Measurements from ENCODE around the gene USP6NL. TPM values are rescaled to one million over a fixed set of nuclear protein-coding genes. Genes with fewer than 3 reads are reported as not detected.

Gene USP6NL
- total RNA-seq, 1 donor from 2014 or later, result 29.6 TPM

DNA sequence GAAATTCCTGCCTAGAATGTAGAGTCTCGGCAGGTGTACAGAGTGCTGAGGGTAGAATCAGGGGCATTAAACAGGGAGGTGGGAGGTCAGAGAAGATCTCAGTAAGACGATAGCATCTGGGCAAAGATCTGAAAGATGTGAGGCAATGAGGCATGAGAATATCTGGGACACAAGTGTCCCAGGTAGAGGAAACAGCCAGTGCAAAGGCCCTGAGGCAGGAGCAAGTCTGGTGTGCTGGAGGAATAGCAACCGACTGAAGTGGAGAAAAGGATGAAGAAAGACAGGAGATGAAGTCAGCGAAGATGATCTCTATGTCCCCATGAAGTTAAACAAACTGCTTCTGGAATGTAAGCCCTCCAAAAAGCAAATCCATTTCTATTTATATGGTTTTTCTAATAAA, 84.4 kb downstream of the USP6NL start:
- DNase-seq (ENCODE audit: extremely low spot score, unreplicated experiment), result no peak
- Mint-ChIP-seq H3K9me3 (no peaks in the 10 kb centered on the region), H3K27ac (no peak overlapping the region), H3K4me1 (ENCODE audit: unreplicated experiment) (peaks cover 8% of the 10 kb centered on the region), H3K27me3 (no peaks in the 10 kb centered on the region), H3K36me3 (peaks cover 11% of the 10 kb centered on the region), H3K4me3 (no peak overlapping the region)
- TF ChIP-seq, protein P1, sequence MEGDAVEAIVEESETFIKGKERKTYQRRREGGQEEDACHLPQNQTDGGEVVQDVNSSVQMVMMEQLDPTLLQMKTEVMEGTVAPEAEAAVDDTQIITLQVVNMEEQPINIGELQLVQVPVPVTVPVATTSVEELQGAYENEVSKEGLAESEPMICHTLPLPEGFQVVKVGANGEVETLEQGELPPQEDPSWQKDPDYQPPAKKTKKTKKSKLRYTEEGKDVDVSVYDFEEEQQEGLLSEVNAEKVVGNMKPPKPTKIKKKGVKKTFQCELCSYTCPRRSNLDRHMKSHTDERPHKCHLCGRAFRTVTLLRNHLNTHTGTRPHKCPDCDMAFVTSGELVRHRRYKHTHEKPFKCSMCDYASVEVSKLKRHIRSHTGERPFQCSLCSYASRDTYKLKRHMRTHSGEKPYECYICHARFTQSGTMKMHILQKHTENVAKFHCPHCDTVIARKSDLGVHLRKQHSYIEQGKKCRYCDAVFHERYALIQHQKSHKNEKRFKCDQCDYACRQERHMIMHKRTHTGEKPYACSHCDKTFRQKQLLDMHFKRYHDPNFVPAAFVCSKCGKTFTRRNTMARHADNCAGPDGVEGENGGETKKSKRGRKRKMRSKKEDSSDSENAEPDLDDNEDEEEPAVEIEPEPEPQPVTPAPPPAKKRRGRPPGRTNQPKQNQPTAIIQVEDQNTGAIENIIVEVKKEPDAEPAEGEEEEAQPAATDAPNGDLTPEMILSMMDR (conservative IDR thresholded peaks at IDR 0.05), result no peak

- peak overlapping the region; percentile 14 for H3K27ac Mint-ChIP-seq
These were observed 85.9 kb downstream of the USP6NL start for GRCh38 chr10:11525503-11525902.

DNA sequence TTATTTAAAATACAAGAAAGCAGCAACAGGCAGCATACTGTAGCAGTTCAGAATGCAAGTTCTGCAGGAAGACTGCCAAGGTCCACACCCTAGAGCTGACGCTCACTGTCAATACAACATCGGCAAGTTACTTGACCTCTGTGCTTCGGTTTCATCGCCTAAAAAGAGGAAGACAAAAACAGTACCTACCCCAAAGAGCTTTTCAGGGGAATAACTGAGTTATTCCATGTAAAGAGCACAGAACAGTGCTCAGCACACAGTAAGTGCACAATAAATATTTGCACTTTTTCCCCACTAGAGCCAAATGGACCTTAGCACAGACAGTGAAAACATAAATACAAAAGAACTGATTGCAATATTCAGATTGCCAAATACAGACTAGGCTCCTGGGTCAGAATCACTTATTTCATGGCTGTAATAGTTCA, 88.6 kb downstream of the USP6NL start:
- H3K27me3 Mint-ChIP-seq, result no peaks in the 10 kb centered on the region
- DNase-seq (ENCODE audit: extremely low spot score, unreplicated experiment), result no peak
- TF ChIP-seq, protein P1 (conservative IDR thresholded peaks at IDR 0.05), result no peak
- H3K36me3 Mint-ChIP-seq, result peaks cover 18% of the 10 kb centered on the region
- H3K9me3 Mint-ChIP-seq, result no peaks in the 10 kb centered on the region
- no peak overlapping the region for H3K4me3 Mint-ChIP-seq
- no peak overlapping the region for H3K27ac Mint-ChIP-seq
- peaks cover 7% of the 10 kb centered on the region for H3K4me1 Mint-ChIP-seq (ENCODE audit: unreplicated experiment)

More at GRCh38 chr10:11525503-11525902, 85.9 kb downstream of the USP6NL start:
- peaks cover 11% of the 10 kb centered on the region for H3K4me1 Mint-ChIP-seq (ENCODE audit: unreplicated experiment)
- DNase-seq (ENCODE audit: extremely low spot score, unreplicated experiment), result no peak
- TF ChIP-seq, protein P1 (conservative IDR thresholded peaks at IDR 0.05), result no peak
- H3K36me3 Mint-ChIP-seq, result peaks cover 11% of the 10 kb centered on the region
- H3K9me3 Mint-ChIP-seq, result no peaks in the 10 kb centered on the region
- H3K27me3 Mint-ChIP-seq, result no peaks in the 10 kb centered on the region
- H3K4me3 Mint-ChIP-seq, result no peak overlapping the region

- peaks cover 21% of the 10 kb centered on the region for H3K36me3 Mint-ChIP-seq
- H3K4me1 Mint-ChIP-seq (ENCODE audit: unreplicated experiment), result peaks cover 12% of the 10 kb centered on the region
- H3K27ac Mint-ChIP-seq, result no peak overlapping the region
- TF ChIP-seq, protein P1 (conservative IDR thresholded peaks at IDR 0.05), result no peak
- H3K9me3 Mint-ChIP-seq, result no peaks in the 10 kb centered on the region
- no peaks in the 10 kb centered on the region for H3K27me3 Mint-ChIP-seq
- no peak for DNase-seq (ENCODE audit: extremely low spot score, unreplicated experiment)
- no peak overlapping the region for H3K4me3 Mint-ChIP-seq
These were observed 89.6 kb downstream of the USP6NL start for GRCh38 chr10:11521860-11522259.

GRCh38 chr10:11520892-11521291, 90.6 kb downstream of the USP6NL start:
- peaks cover 15% of the 10 kb centered on the region for H3K36me3 Mint-ChIP-seq
- no peaks in the 10 kb centered on the region for H3K27me3 Mint-ChIP-seq
- no peak for DNase-seq (ENCODE audit: extremely low spot score, unreplicated experiment)

More at GRCh38 chr10:11520892-11521291, 90.6 kb downstream of the USP6NL start:
- Mint-ChIP-seq H3K4me1 (ENCODE audit: unreplicated experiment) (peaks cover 13% of the 10 kb centered on the region), H3K4me3 (no peak overlapping the region), H3K27ac (no peak overlapping the region), H3K9me3 (no peaks in the 10 kb centered on the region)
- TF ChIP-seq, protein P1 (conservative IDR thresholded peaks at IDR 0.05), result peak; percentile 32

Measured in type B pancreatic cell (in vitro differentiated cells).